ENCODE measurements around the gene CLSTN2.

GRCh38 chr3:140004271-140004670 lies 69.3 kb downstream of the CLSTN2 start:
- TF ChIP-seq CTCF (IDR thresholded peaks at IDR 0.05; ENCODE audit: insufficient read depth, low read depth, low read length), result no peak
- TF ChIP-seq EZH2 (IDR thresholded peaks at IDR 0.05; ENCODE audit: insufficient read depth, low read length), result no peak
